ENCODE data around the gene ELP5.

Gene ELP5

DNA sequence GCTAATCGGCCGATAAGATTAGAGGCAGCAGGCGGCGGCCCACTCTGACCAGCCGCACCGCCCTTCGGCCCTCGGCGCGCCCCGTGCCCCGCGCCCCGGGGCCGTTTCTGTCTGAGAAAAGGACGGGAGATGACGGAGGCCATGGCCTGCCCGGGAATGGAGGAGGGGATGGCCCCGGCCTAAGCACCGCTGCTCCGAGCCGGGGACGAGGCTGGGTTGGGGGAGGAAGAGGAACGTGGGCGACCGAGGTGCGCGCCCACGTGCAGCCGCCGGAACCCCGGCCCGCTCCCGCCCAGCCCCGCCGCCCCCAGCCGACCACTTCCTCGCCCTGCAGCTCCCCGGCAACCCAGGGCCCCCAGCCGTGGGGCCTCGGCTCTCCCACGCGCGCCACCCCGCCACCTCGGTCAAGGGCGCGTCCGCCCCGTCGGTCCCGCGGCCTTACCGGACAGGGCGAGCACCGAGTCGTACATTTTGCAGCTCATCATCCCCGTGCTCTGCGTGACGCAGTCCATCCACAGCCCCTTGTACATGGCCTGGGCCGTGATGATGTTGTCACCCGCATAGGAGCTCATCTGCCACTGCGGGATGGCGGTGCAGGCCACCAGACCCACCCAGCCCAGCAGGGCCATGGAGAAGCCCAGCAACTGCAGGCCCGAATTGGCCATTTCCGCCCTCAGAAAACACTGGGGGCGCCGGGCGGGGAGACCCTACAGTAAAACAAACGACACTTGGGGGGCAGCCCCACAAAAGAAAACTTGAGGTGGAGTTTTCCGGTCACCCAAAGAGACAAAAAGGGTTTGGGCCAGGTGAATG, 9.6 kb downstream of the ELP5 start:
- in situ Hi-C loops (cut with HindIII; ENCODE audit: low sequenced_read_pairs): no loop called here
- H3K4me3 ChIP-seq (ENCODE audit: low read depth, low read length): peak overlapping the region; percentile 27
- TF ChIP-seq, protein P1, sequence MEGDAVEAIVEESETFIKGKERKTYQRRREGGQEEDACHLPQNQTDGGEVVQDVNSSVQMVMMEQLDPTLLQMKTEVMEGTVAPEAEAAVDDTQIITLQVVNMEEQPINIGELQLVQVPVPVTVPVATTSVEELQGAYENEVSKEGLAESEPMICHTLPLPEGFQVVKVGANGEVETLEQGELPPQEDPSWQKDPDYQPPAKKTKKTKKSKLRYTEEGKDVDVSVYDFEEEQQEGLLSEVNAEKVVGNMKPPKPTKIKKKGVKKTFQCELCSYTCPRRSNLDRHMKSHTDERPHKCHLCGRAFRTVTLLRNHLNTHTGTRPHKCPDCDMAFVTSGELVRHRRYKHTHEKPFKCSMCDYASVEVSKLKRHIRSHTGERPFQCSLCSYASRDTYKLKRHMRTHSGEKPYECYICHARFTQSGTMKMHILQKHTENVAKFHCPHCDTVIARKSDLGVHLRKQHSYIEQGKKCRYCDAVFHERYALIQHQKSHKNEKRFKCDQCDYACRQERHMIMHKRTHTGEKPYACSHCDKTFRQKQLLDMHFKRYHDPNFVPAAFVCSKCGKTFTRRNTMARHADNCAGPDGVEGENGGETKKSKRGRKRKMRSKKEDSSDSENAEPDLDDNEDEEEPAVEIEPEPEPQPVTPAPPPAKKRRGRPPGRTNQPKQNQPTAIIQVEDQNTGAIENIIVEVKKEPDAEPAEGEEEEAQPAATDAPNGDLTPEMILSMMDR (IDR thresholded peaks at IDR 0.05; ENCODE audit: low read depth, low read length, missing control alignments): no peak
- DNase-seq (ENCODE audit: low read depth): no peak

DNA sequence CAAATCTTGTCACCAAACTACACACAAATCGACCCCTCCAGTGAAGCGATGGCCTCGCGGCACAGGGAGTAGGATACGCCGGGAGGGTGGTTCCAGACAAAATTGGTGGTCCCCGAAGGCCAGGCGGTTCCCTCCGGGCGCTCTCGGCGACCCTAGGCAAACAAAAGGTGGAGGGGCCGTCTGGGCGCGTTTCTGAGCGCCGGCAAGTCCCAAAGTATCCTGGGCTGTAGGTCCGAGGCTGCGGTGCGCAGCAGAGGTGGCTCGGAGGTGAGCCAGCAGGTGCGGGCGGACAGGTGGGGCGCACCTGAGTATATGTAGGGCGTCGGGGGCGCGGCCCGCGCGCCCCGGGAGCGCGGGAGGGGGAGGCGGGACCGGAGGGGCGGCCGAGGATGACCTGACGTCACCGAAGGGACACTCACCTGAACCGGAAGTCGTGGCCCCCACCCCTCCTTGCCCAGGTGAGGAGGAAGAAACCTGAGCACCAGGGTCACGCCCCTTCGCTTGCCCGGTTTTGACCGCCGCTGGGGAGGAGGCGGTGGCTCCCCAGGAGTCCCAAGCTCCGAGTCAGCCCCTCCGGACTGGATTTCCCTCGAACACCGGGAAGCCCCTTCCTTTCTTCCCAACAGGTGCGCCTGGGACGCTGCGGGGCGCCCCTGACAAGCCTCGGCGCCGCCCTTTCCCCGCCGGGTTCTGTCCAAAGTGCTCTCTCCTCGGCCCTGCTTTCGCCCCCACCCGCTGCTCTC, 10.3 kb downstream of the ELP5 start, which contains the start of gene CLDN7:
TSS of gene CLDN7 (minus strand) at position 287 of the 743 bp plus-strand sequence. CDS start 435 bp downstream, outside the sequence.
- peak within 1 kb of the TSS; percentile 27 for H3K4me3 ChIP-seq (ENCODE audit: low read depth, low read length)
- in situ Hi-C loops (cut with HindIII; ENCODE audit: low sequenced_read_pairs): no loop called here
- TF ChIP-seq, protein P1 (IDR thresholded peaks at IDR 0.05; ENCODE audit: low read depth, low read length, missing control alignments): no peak
- DNase-seq (ENCODE audit: low read depth): no peak

DNA sequence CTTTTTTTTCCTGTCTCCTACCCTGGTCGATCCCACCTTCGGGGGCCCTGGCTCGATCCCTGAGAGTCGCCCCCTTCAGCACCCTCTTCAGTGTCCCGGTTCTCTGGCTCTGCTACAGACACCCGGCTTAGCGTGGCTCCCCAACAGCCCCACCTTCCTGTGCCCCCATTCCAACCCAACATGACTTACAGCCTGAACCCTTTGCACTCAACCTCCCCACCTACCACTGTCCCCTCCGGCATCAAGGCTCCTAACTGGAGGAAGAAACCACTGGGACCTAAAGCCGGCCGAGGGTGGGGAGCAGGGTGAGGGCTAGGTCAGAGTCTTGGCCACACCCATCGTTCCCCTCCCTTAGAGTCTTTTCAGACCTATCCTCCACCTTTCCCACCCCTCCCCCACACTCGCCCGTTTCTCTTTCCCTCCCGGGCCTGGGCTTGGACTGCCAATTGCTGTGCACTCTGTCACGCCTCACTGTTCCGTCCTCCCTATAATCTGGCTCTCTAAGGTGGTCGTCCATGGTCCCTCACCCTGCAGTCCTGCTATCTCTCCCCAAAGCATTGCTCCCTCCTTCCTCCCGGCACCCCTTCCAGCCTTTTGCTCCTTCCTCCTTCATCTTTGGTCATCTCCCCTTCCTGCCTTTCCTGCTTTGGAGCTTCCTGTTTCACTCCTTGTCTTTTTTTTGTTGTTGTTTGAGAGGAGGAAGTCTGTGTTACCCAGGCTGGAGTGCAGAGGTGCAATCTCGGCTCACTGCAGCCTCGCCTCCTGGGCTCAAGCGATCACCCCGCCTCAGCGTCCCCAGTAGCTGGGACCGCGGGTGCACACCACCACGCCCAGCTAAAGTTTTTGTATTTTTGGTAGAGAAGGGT, 11.2 kb downstream of the ELP5 start:
- in situ Hi-C loops (cut with HindIII; ENCODE audit: low sequenced_read_pairs): no loop called here
- TF ChIP-seq, protein P1 (IDR thresholded peaks at IDR 0.05; ENCODE audit: low read depth, low read length, missing control alignments): no peak
- DNase-seq (ENCODE audit: low read depth): no peak
- no peak overlapping the region for H3K4me3 ChIP-seq (ENCODE audit: low read depth, low read length)

- DNase-seq (ENCODE audit: low read depth): no peak
- TF ChIP-seq, protein P1 (IDR thresholded peaks at IDR 0.05; ENCODE audit: low read depth, low read length, missing control alignments): no peak
- in situ Hi-C loops (cut with HindIII; ENCODE audit: low sequenced_read_pairs): no loop called here
- H3K4me3 ChIP-seq (ENCODE audit: low read depth, low read length): no peak overlapping the region
Observed at GRCh38 chr17:7263801-7264078, 11.7 kb downstream of the ELP5 start.

- TF ChIP-seq, protein P1 (IDR thresholded peaks at IDR 0.05; ENCODE audit: low read depth, low read length, missing control alignments): no peak
- no peak overlapping the region for H3K4me3 ChIP-seq (ENCODE audit: low read depth, low read length)
- no peak for DNase-seq (ENCODE audit: low read depth)
- in situ Hi-C loops (cut with HindIII; ENCODE audit: low sequenced_read_pairs): no loop called here
Observed at GRCh38 chr17:7266784-7267183, 14.8 kb downstream of the ELP5 start.

DNA sequence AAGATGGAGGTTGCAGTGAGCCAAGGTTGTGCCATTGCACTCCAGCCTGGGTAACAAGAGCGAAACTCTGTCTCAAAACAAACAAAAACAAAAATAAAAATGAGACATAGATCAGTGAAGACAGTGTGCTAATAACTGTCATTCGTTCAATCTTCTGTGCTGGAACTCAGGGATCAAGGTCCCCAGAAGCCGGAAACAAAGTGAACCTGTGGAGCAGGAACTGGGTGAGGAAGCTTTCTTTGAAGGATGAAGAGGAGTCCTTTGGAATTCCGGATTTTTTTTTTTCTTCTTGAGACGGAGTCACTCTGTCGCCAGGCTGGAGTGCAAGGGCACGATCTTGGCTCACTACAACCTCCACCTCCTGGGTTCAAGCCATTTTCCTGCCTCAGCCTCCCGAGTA, 27.4 kb downstream of the ELP5 start:
- in situ Hi-C loops (cut with HindIII; ENCODE audit: low sequenced_read_pairs): no loop called here
- DNase-seq (ENCODE audit: low read depth): no peak
- TF ChIP-seq, protein P1 (IDR thresholded peaks at IDR 0.05; ENCODE audit: low read depth, low read length, missing control alignments): no peak
- H3K4me3 ChIP-seq (ENCODE audit: low read depth, low read length): no peak overlapping the region

Data from astrocyte of the cerebellum (primary cell).